HepG2 (cell line): Measurements from ENCODE around the gene MOAP1. TPM values are rescaled to one million over a fixed set of nuclear protein-coding genes. Genes with fewer than 3 reads are reported as not detected.

ENCODE experiments used
- CC2D1A ChIP-seq: sonication (generic); formaldehyde crosslinking; IDR thresholded peaks from 2 replicates; pipeline ENCODE4 v1.8.1; 2023; ENCODE audit warnings: mild to moderate bottlenecking, missing genetic modification reagents
- GFI1 ChIP-seq: sonication (generic); formaldehyde crosslinking; IDR thresholded peaks from 2 replicates; pipeline ENCODE4 v1.5.0; 2020; ENCODE audit warnings: missing genetic modification reagents, mild to moderate bottlenecking, borderline replicate concordance
- HIVEP1 ChIP-seq: sonication (generic); formaldehyde crosslinking; IDR thresholded peaks from 2 replicates; pipeline ENCODE4 v1.4.0; 2020; ENCODE audit warnings: mild to moderate bottlenecking, missing genetic modification reagents
- KDM3A ChIP-seq: IDR thresholded peaks from 2 replicates; pipeline ENCODE4 v1.6.1; 2018; ENCODE audit warnings: low read depth, missing compliant biosample characterization
- NFE2L1 ChIP-seq: sonication (generic); formaldehyde crosslinking; IDR thresholded peaks from 2 replicates; pipeline ENCODE4 v1.4.0; 2020; ENCODE audit warnings: missing genetic modification reagents, mild to moderate bottlenecking, borderline replicate concordance
- PAX8 ChIP-seq: sonication (generic); formaldehyde crosslinking; IDR thresholded peaks from 2 replicates; pipeline ENCODE4 v1.8.0; 2022; ENCODE audit warnings: mild to moderate bottlenecking, missing genetic modification reagents, borderline replicate concordance
- PHF8 ChIP-seq: sonication (generic); formaldehyde crosslinking; IDR thresholded peaks from 2 replicates; pipeline ENCODE4 v1.5.0; 2020; ENCODE audit warnings: missing genetic modification reagents
- RBFOX2 ChIP-seq: fragments of 200-400 bp; formaldehyde crosslinking; IDR thresholded peaks from 2 replicates; pipeline ENCODE4 v1.6.1; 2017; ENCODE audit warnings: low read depth, mild to moderate bottlenecking, low read length
- RFX3 ChIP-seq: IDR thresholded peaks from 2 replicates; pipeline ENCODE4 v1.6.1; 2016; ENCODE audit warnings: missing biosample characterization, missing genetic modification reagents
- RXRA ChIP-seq: sonication (generic); formaldehyde crosslinking; IDR thresholded peaks from 2 replicates; pipeline ENCODE4 v1.5.1; 2020; ENCODE audit warnings: missing genetic modification reagents
- SMAD9 ChIP-seq: sonication (generic); formaldehyde crosslinking; IDR thresholded peaks from 2 replicates; pipeline ENCODE4 v1.5.1; 2020; ENCODE audit warnings: mild to moderate bottlenecking, missing genetic modification reagents
- STAG1 ChIP-seq: sonication (generic); formaldehyde crosslinking; IDR thresholded peaks from 2 replicates; pipeline ENCODE4 v1.4.0; 2020; ENCODE audit warnings: missing genetic modification reagents
- TRIM24 ChIP-seq: sonication (generic); formaldehyde crosslinking; IDR thresholded peaks from 2 replicates; pipeline ENCODE4 v1.8.0; 2022; ENCODE audit warnings: mild to moderate bottlenecking, missing genetic modification reagents
- ZNF160 ChIP-seq: sonication (generic); formaldehyde crosslinking; IDR thresholded peaks from 2 replicates; pipeline ENCODE4 v1.8.0; 2022; ENCODE audit warnings: mild to moderate bottlenecking, inconsistent platforms, missing genetic modification reagents
- ZNF33B ChIP-seq: sonication (generic); formaldehyde crosslinking; IDR thresholded peaks from 2 replicates; pipeline ENCODE4 v1.5.1; 2020; ENCODE audit warnings: mild to moderate bottlenecking, missing genetic modification reagents
- ZNF556 ChIP-seq: sonication (generic); formaldehyde crosslinking; IDR thresholded peaks from 2 replicates; pipeline ENCODE4 v1.4.0; 2020; ENCODE audit warnings: mild to moderate bottlenecking, missing genetic modification reagents, borderline replicate concordance
- ZNF883 ChIP-seq: sonication (generic); formaldehyde crosslinking; IDR thresholded peaks from 2 replicates; pipeline ENCODE4 v1.5.1; 2020; ENCODE audit warnings: mild to moderate bottlenecking, missing genetic modification reagents; ENCODE audit errors: not compliant biosample characterization
- polyA plus RNA-seq, 8 experiments: library from polyadenylated mRNA; depleted of rRNA in 3 of 8; stranded (reverse) in 7 of 8; unstranded in 1 of 8; fragments of >200 nt; fragmentation: Illumina TruSeq in 4 of 8; extraction: Trizol in 4 of 8; gene quantifications; 2 replicates each; pipeline versions ENCODE4 v1.2.1 to v1.2.3, GENCODE V29; 2011 to 2016; ENCODE audit warnings: low read depth in 4 of 8, missing spikeins in 1 of 8, mixed read lengths in 1 of 8; ENCODE audit not compliant: insufficient read depth in 1 of 8
- total RNA-seq, 5 experiments: library from RNA; depleted of rRNA; stranded (reverse); fragments of >200 nt; fragmentation: Illumina TruSeq; extraction: Trizol; gene quantifications; 2 replicates each; pipeline ENCODE4 v1.2.3, GENCODE V29; 2016; ENCODE audit warnings: low read depth in 1 of 5
- TF ChIP-seq, protein P1 (sequence below), 2 experiments: sonication (generic) in 1 of 2; formaldehyde crosslinking in 1 of 2; IDR thresholded peaks; 2 replicates each; pipeline versions ENCODE4 v1.4.0 to v1.6.1; 2018 to 2020; ENCODE audit warnings: missing genetic modification reagents in 2 of 2, borderline replicate concordance in 1 of 2, low read depth in 1 of 2, mild to moderate bottlenecking in 1 of 2, missing biosample characterization in 1 of 2
- TF ChIP-seq, protein P2 (sequence below): sonication (generic); formaldehyde crosslinking; IDR thresholded peaks from 2 replicates; pipeline ENCODE4 v1.4.0; 2020; ENCODE audit warnings: missing genetic modification reagents, borderline replicate concordance
- TF ChIP-seq, protein P3 (sequence below): sonication (generic); formaldehyde crosslinking; IDR thresholded peaks from 2 replicates; pipeline ENCODE4 v1.4.0; 2020; ENCODE audit warnings: missing genetic modification reagents
- TF ChIP-seq, protein P4 (sequence below): sonication (generic); formaldehyde crosslinking; IDR thresholded peaks from 2 replicates; pipeline ENCODE4 v1.5.1; 2020; ENCODE audit warnings: missing genetic modification reagents, mild to moderate bottlenecking, borderline replicate concordance

The MOAP1 gene
- total and polyA plus RNA-seq, 2 of the 13 experiments (the other 11 are each of a cell fraction or from before 2014, with no cell fraction given) = 14.6 to 47.0 TPM

DNA sequence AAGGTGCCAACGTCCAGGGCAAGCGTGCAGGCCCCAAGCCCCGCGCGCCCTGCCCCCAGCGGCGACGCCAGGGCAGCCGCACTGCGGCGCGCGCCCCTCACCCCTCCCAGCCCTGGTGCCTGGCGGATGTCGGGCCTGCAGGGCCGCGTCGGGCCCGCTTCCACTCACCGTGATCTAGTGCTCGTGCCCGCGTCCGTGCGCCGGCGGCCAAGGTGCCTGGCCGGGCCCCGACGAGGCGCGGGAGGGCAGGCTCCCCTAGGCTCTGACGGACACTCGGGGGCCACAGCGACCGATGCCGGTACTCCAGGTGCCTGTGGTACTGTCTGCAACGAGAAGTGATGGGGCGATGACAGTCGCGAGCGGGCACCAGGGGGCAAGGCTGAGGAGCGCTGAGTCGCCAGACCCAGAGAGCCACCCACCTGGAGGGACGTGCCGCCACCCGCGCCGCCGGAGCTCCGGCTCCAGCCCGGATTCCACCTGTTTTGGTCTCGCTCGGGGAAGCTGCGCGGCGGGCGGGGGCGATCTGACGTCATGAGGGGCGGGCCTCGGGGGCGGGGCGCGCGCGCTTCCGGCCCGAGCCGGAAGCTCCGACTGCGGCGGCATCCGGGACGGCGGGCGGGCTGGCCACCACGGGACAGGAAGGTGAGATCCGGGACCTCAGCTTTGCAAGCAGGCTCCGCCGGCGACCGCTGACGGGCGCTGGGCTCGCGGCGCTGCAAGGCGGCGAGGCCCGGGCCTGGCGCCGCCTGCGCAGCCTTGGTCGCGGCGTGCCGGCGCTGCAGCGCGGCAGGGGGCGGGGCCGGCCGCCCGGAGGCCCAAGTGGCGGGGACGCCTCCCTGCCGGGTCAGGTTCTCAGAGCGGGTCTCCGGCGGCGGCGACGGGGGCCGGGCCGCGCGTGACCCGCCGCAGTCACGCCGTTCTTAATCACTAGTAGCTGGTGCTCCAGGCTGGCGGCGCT lies at the start of gene MOAP1, which contains the start of gene LYSET (continued):
- no peak for TF ChIP-seq GFI1 (CRISPR knock-in tag)
- TF ChIP-seq PHF8 (CRISPR knock-in tag) = peak; percentile 90
- TF ChIP-seq, protein P1, sequence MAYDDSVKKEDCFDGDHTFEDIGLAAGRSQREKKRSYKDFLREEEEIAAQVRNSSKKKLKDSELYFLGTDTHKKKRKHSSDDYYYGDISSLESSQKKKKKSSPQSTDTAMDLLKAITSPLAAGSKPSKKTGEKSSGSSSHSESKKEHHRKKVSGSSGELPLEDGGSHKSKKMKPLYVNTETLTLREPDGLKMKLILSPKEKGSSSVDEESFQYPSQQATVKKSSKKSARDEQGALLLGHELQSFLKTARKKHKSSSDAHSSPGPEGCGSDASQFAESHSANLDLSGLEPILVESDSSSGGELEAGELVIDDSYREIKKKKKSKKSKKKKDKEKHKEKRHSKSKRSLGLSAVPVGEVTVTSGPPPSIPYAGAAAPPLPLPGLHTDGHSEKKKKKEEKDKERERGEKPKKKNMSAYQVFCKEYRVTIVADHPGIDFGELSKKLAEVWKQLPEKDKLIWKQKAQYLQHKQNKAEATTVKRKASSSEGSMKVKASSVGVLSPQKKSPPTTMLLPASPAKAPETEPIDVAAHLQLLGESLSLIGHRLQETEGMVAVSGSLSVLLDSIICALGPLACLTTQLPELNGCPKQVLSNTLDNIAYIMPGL (CRISPR knock-in tag; IDR thresholded peaks at IDR 0.05; ENCODE audit: borderline replicate concordance in 1 of 2, low read depth in 1 of 2) = peak; percentile 23 to 93; a peak in 3 of 4 replicates
- TF ChIP-seq, protein P2, sequence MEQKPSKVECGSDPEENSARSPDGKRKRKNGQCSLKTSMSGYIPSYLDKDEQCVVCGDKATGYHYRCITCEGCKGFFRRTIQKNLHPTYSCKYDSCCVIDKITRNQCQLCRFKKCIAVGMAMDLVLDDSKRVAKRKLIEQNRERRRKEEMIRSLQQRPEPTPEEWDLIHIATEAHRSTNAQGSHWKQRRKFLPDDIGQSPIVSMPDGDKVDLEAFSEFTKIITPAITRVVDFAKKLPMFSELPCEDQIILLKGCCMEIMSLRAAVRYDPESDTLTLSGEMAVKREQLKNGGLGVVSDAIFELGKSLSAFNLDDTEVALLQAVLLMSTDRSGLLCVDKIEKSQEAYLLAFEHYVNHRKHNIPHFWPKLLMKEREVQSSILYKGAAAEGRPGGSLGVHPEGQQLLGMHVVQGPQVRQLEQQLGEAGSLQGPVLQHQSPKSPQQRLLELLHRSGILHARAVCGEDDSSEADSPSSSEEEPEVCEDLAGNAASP (CRISPR knock-in tag) = no peak
- TF ChIP-seq ZNF883 = peak; percentile 60
- no peak for TF ChIP-seq RXRA (CRISPR knock-in tag)
- TF ChIP-seq ZNF33B (CRISPR knock-in tag) = no peak
- TF ChIP-seq STAG1 = peak; percentile 30
- TF ChIP-seq RFX3 (CRISPR knock-in tag) = no peak
- TF ChIP-seq ZNF160 (CRISPR knock-in tag) = 0 out of 2 replicates have a peak, but pooled peaks have one; percentile 64
- no peak for TF ChIP-seq SMAD9
- TF ChIP-seq CC2D1A (CRISPR knock-in tag) = no peak
- peak; percentile 93 for TF ChIP-seq RBFOX2
- TF ChIP-seq NFE2L1 (CRISPR knock-in tag) = no peak
- TF ChIP-seq ZNF556 (CRISPR knock-in tag) = peak; percentile 92
- TF ChIP-seq, protein P3, sequence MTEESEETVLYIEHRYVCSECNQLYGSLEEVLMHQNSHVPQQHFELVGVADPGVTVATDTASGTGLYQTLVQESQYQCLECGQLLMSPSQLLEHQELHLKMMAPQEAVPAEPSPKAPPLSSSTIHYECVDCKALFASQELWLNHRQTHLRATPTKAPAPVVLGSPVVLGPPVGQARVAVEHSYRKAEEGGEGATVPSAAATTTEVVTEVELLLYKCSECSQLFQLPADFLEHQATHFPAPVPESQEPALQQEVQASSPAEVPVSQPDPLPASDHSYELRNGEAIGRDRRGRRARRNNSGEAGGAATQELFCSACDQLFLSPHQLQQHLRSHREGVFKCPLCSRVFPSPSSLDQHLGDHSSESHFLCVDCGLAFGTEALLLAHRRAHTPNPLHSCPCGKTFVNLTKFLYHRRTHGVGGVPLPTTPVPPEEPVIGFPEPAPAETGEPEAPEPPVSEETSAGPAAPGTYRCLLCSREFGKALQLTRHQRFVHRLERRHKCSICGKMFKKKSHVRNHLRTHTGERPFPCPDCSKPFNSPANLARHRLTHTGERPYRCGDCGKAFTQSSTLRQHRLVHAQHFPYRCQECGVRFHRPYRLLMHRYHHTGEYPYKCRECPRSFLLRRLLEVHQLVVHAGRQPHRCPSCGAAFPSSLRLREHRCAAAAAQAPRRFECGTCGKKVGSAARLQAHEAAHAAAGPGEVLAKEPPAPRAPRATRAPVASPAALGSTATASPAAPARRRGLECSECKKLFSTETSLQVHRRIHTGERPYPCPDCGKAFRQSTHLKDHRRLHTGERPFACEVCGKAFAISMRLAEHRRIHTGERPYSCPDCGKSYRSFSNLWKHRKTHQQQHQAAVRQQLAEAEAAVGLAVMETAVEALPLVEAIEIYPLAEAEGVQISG (CRISPR knock-in tag) = peak; percentile 71
- 0 out of 2 replicates have a peak, but pooled peaks have one; percentile 31 for TF ChIP-seq HIVEP1 (CRISPR knock-in tag)
- TF ChIP-seq, protein P4, sequence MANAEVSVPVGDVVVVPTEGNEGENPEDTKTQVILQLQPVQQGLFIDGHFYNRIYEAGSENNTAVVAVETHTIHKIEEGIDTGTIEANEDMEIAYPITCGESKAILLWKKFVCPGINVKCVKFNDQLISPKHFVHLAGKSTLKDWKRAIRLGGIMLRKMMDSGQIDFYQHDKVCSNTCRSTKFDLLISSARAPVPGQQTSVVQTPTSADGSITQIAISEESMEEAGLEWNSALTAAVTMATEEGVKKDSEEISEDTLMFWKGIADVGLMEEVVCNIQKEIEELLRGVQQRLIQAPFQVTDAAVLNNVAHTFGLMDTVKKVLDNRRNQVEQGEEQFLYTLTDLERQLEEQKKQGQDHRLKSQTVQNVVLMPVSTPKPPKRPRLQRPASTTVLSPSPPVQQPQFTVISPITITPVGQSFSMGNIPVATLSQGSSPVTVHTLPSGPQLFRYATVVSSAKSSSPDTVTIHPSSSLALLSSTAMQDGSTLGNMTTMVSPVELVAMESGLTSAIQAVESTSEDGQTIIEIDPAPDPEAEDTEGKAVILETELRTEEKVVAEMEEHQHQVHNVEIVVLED = peak; percentile 64; the same call in 1 of the 2 replicates
- TF ChIP-seq TRIM24 (CRISPR knock-in tag) = no peak
- 0 out of 2 replicates have a peak, but pooled peaks have one; percentile 42 for TF ChIP-seq PAX8
- no peak for TF ChIP-seq KDM3A (CRISPR knock-in tag)
